ENCODE data around the gene ASNS.
"Not testable (repeated sequence)": the region's sequence is repeated elsewhere in the genome, so short reads cannot be mapped to it uniquely, and the experiment has no call there.

Gene ASNS

DNA sequence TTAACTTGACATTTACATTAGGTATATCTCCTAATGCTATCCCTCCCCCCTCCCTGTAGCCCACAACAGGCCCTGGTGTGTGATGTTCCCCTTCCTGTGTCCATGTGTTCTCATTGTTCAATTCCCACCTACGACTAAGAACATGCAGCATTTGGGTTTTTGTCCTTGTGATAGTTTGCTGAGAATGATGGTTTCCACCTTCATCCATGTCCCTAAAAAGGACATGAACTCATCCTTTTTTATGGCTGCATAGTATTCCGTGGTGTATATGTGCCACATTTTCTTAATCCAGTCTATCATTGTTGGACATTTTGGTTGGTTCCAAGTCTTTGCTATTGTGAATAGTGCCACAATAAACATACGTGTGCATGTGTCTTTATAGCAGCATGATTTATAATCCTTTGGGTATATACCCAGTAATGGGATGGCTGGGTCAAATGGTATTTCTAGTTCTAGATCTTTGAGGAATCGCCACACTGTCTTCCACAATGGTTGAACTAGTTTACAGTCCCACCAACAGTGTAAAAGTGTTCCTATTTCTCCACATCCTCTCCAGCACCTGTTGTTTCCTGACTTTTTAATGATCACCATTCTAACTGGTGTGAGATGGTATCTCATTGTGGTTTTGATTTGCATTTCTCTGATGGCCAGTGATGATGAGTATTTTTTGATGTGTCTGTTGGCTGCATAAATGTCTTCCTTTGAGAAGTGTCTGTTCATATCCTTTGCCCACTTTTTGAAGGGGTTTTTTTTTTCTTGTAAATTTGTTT, 21.8 kb downstream of the ASNS start:
- WGBS (ENCODE audit: extremely low coverage, insufficient coverage, low lambda C conversion rate), result no CpG with 5 or more reads among the region's 4 CpGs

DNA sequence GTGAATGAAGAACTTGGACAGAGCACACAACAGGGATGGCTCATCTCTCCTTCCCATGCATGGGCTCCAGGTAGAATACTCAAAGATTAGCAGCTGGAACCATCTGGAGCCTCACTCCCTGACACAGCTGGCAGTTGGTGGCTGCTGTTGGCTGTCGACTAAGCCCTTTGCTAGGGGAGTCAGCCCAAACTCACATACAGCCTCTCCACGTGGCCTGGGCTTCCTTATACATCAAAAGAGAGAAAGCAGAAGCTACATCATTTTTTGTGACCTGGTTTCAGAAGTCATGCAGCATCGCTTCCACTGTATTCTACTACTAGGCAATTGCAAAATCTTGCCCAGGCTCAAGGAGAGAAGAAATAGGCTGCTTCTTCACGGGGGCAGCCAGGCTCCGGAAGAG, 24.4 kb downstream of the ASNS start:
- H3K79me2 ChIP-seq (ENCODE audit: control insufficient read depth, insufficient read depth, low read length), result no peaks in the 10 kb centered on the region
- H3K27me3 ChIP-seq (ENCODE audit: insufficient read depth, low read length, poor library complexity), result no peaks in the 10 kb centered on the region
- no peak overlapping the region for H3K56ac ChIP-seq (ENCODE audit: low read length)
- no peak for DNase-seq
- no peaks in the 10 kb centered on the region for H3K79me1 ChIP-seq (ENCODE audit: low read length)
- peaks cover 2% of the 10 kb centered on the region for H3K36me3 ChIP-seq (ENCODE audit: control insufficient read depth, insufficient read depth, low read length)
- no peak overlapping the region for H2BK15ac ChIP-seq (replicated peaks; ENCODE audit: low read depth)
- no peak overlapping the region for H3K27ac ChIP-seq (ENCODE audit: low read depth, low read length)
- H3K4me3 ChIP-seq (ENCODE audit: low read length), result no peak overlapping the region
- no peak overlapping the region for H3K18ac ChIP-seq (ENCODE audit: low read length)
- no peak overlapping the region for H3K9ac ChIP-seq (ENCODE audit: low read length)
- H2AK5ac ChIP-seq (ENCODE audit: low read length), result no peak overlapping the region
- H3K4me2 ChIP-seq (ENCODE audit: low read length), result no peak overlapping the region
- no peak overlapping the region for H4K5ac ChIP-seq (ENCODE audit: low read length)
- no peak overlapping the region for H3K23ac ChIP-seq (ENCODE audit: low read length)
- H4K8ac ChIP-seq (ENCODE audit: low read depth, low read length), result no peak overlapping the region
- no peak overlapping the region for H2BK5ac ChIP-seq (ENCODE audit: low read length)
- no peak overlapping the region for H2BK120ac ChIP-seq (ENCODE audit: low read depth, low read length)
- H3K4ac ChIP-seq (ENCODE audit: low read depth, low read length), result no peak overlapping the region
- no peaks in the 10 kb centered on the region for H3K4me1 ChIP-seq (ENCODE audit: control insufficient read depth, low read depth, low read length)
- WGBS (ENCODE audit: extremely low coverage, insufficient coverage, low lambda C conversion rate), result no CpG with 5 or more reads among the region's 5 CpGs

More for the DNA sequence above, 21.8 kb downstream of the ASNS start:
- not testable (repeated sequence) for H3K4ac ChIP-seq (ENCODE audit: low read depth, low read length); H3K9ac ChIP-seq (ENCODE audit: low read length); H4K8ac ChIP-seq (ENCODE audit: low read depth, low read length); H3K4me1 ChIP-seq (ENCODE audit: control insufficient read depth, low read depth, low read length); H3K23ac ChIP-seq (ENCODE audit: low read length); H2AK5ac ChIP-seq (ENCODE audit: low read length); H2BK5ac ChIP-seq (ENCODE audit: low read length); H3K36me3 ChIP-seq (ENCODE audit: control insufficient read depth, insufficient read depth, low read length); H3K79me2 ChIP-seq (ENCODE audit: control insufficient read depth, insufficient read depth, low read length); DNase-seq; H3K4me2 ChIP-seq (ENCODE audit: low read length); H3K4me3 ChIP-seq (ENCODE audit: low read length); H3K27me3 ChIP-seq (ENCODE audit: insufficient read depth, low read length, poor library complexity); H3K27ac ChIP-seq (ENCODE audit: low read depth, low read length); H4K5ac ChIP-seq (ENCODE audit: low read length); H3K56ac ChIP-seq (ENCODE audit: low read length); H2BK120ac ChIP-seq (ENCODE audit: low read depth, low read length); H3K18ac ChIP-seq (ENCODE audit: low read length); H2BK15ac ChIP-seq (replicated peaks; ENCODE audit: low read depth); H3K79me1 ChIP-seq (ENCODE audit: low read length)

DNA sequence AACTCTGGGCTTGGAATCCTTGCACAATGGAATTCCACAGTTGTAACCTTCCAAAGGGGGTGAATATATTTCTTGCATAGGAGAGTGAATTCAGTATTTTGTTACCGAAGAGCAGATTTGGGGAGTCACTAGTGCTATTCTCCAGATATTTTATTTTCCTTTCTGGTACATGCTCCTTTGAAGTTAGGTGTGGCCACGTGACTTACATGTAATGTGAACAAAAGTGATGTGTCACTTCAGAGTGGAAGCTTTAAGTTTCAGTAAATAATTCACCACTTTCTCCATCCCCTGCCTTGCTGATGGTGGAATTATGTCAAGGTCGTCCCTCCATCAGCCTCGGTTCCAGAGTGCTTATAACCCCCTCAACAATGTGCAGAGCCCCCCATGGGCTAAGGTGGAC, 25.3 kb downstream of the ASNS start:
- H3K9ac ChIP-seq (ENCODE audit: low read length), result no peak overlapping the region
- H3K23ac ChIP-seq (ENCODE audit: low read length), result no peak overlapping the region
- H3K79me2 ChIP-seq (ENCODE audit: control insufficient read depth, insufficient read depth, low read length), result no peaks in the 10 kb centered on the region
- WGBS (ENCODE audit: extremely low coverage, insufficient coverage, low lambda C conversion rate), result no CpG with 5 or more reads among the region's 4 CpGs
- no peak overlapping the region for H2BK120ac ChIP-seq (ENCODE audit: low read depth, low read length)
- H3K4me1 ChIP-seq (ENCODE audit: control insufficient read depth, low read depth, low read length), result no peaks in the 10 kb centered on the region
- H3K27me3 ChIP-seq (ENCODE audit: insufficient read depth, low read length, poor library complexity), result no peaks in the 10 kb centered on the region
- no peak overlapping the region for H3K4me3 ChIP-seq (ENCODE audit: low read length)
- H3K4me2 ChIP-seq (ENCODE audit: low read length), result no peak overlapping the region
- no peak overlapping the region for H2BK5ac ChIP-seq (ENCODE audit: low read length)
- no peak overlapping the region for H3K27ac ChIP-seq (ENCODE audit: low read depth, low read length)
- H3K18ac ChIP-seq (ENCODE audit: low read length), result no peak overlapping the region
- H4K5ac ChIP-seq (ENCODE audit: low read length), result no peak overlapping the region
- H3K36me3 ChIP-seq (ENCODE audit: control insufficient read depth, insufficient read depth, low read length), result no peaks in the 10 kb centered on the region
- no peak overlapping the region for H3K4ac ChIP-seq (ENCODE audit: low read depth, low read length)
- H2AK5ac ChIP-seq (ENCODE audit: low read length), result no peak overlapping the region
- H4K8ac ChIP-seq (ENCODE audit: low read depth, low read length), result no peak overlapping the region
- H2BK15ac ChIP-seq (replicated peaks; ENCODE audit: low read depth), result no peak overlapping the region
- H3K56ac ChIP-seq (ENCODE audit: low read length), result no peak overlapping the region
- no peak for DNase-seq
- no peaks in the 10 kb centered on the region for H3K79me1 ChIP-seq (ENCODE audit: low read length)

GRCh38 chr7:97845622-97846203, 26.5 kb downstream of the ASNS start:
- Histone ChIP-seq H2BK120ac (ENCODE audit: low read depth, low read length) (no peak overlapping the region), H3K4me3 (ENCODE audit: low read length) (no peak overlapping the region), H4K5ac (ENCODE audit: low read length) (no peak overlapping the region), H4K8ac (ENCODE audit: low read depth, low read length) (no peak overlapping the region), H3K27me3 (ENCODE audit: insufficient read depth, low read length, poor library complexity) (no peaks in the 10 kb centered on the region), H3K4me2 (ENCODE audit: low read length) (no peak overlapping the region), H3K27ac (ENCODE audit: low read depth, low read length) (no peak overlapping the region), H3K4ac (ENCODE audit: low read depth, low read length) (no peak overlapping the region), H3K4me1 (ENCODE audit: control insufficient read depth, low read depth, low read length) (no peaks in the 10 kb centered on the region), H3K79me1 (ENCODE audit: low read length) (no peaks in the 10 kb centered on the region), H3K79me2 (ENCODE audit: control insufficient read depth, insufficient read depth, low read length) (no peaks in the 10 kb centered on the region), H3K56ac (ENCODE audit: low read length) (no peak overlapping the region), H3K23ac (ENCODE audit: low read length) (no peak overlapping the region), H3K9ac (ENCODE audit: low read length) (no peak overlapping the region), H3K18ac (ENCODE audit: low read length) (no peak overlapping the region), H2BK5ac (ENCODE audit: low read length) (no peak overlapping the region), H2AK5ac (ENCODE audit: low read length) (no peak overlapping the region), H2BK15ac (replicated peaks; ENCODE audit: low read depth) (no peak overlapping the region), H3K36me3 (ENCODE audit: control insufficient read depth, insufficient read depth, low read length) (no peaks in the 10 kb centered on the region)
- peak; percentile 22 for DNase-seq
- no CpG with 5 or more reads among the region's 2 CpGs for WGBS (ENCODE audit: extremely low coverage, insufficient coverage, low lambda C conversion rate)

DNA sequence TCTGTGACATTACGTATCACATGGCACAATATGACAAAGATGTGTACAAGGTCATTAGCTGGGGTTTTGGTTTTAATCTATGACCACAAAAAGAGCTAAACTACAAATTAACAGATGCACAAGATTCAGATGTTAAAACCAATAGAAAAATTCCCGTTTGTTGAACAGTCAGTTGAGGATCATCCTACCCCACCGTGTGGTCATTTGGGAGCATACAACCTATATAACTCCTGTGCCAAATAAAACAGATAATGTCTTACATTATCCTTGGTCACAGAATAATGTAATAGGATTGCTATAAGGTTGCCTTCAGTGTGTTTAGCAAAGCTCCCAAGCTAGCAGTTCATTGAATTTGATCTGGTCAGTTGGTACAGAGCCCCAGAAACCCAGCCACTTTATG, 28.2 kb downstream of the ASNS start:
- Histone ChIP-seq H3K79me2 (ENCODE audit: control insufficient read depth, insufficient read depth, low read length) (no peaks in the 10 kb centered on the region), H3K79me1 (ENCODE audit: low read length) (no peaks in the 10 kb centered on the region), H3K18ac (ENCODE audit: low read length) (no peak overlapping the region), H3K23ac (ENCODE audit: low read length) (no peak overlapping the region), H3K4me2 (ENCODE audit: low read length) (no peak overlapping the region), H3K4me3 (ENCODE audit: low read length) (no peak overlapping the region), H2AK5ac (ENCODE audit: low read length) (no peak overlapping the region), H3K9ac (ENCODE audit: low read length) (no peak overlapping the region), H3K36me3 (ENCODE audit: control insufficient read depth, insufficient read depth, low read length) (no peaks in the 10 kb centered on the region), H4K5ac (ENCODE audit: low read length) (no peak overlapping the region), H2BK15ac (replicated peaks; ENCODE audit: low read depth) (no peak overlapping the region), H3K4ac (ENCODE audit: low read depth, low read length) (no peak overlapping the region), H4K8ac (ENCODE audit: low read depth, low read length) (no peak overlapping the region), H3K27ac (ENCODE audit: low read depth, low read length) (no peak overlapping the region), H3K56ac (ENCODE audit: low read length) (no peak overlapping the region), H3K27me3 (ENCODE audit: insufficient read depth, low read length, poor library complexity) (no peaks in the 10 kb centered on the region), H2BK120ac (ENCODE audit: low read depth, low read length) (no peak overlapping the region), H3K4me1 (ENCODE audit: control insufficient read depth, low read depth, low read length) (no peaks in the 10 kb centered on the region), H2BK5ac (ENCODE audit: low read length) (no peak overlapping the region)
- DNase-seq, result no peak
- WGBS (ENCODE audit: extremely low coverage, insufficient coverage, low lambda C conversion rate), result no CpG with 5 or more reads among the region's 3 CpGs

Measured in mesendoderm (in vitro differentiated cells).